HepG2 (cell line): Measurements from ENCODE around the gene EFNA2. TPM values are rescaled to one million over a fixed set of nuclear protein-coding genes. Genes with fewer than 3 reads are reported as not detected.

Source experiments
- DRAP1 ChIP-seq: IDR thresholded peaks from 2 replicates; pipeline ENCODE4 v1.6.1; 2016; ENCODE audit warnings: missing genetic modification reagents, missing compliant biosample characterization
- HDAC1 ChIP-seq: sonication (generic); formaldehyde crosslinking; IDR thresholded peaks from 2 replicates; pipeline ENCODE4 v1.5.1; 2020; ENCODE audit warnings: mild to moderate bottlenecking, missing genetic modification reagents
- HMGXB4 ChIP-seq, 2 experiments: sonication (generic) in 1 of 2; formaldehyde crosslinking in 1 of 2; IDR thresholded peaks; 2 replicates each; pipeline versions ENCODE4 v1.4.0 to v1.6.1; 2018 to 2020; ENCODE audit warnings: missing genetic modification reagents in 2 of 2, borderline replicate concordance in 1 of 2, low read depth in 1 of 2, mild to moderate bottlenecking in 1 of 2, missing biosample characterization in 1 of 2
- MBNL3 ChIP-seq: fragments of 250-450 bp; sonication (Bioruptor Pico); conservative IDR thresholded peaks from 2 replicates; pipeline ENCODE4 v1.8.0; 2022; ENCODE audit warnings: mild to moderate bottlenecking, inconsistent platforms
- MTF1 ChIP-seq: sonication (generic); formaldehyde crosslinking; IDR thresholded peaks from 2 replicates; pipeline ENCODE4 v1.5.0; 2020; ENCODE audit warnings: missing genetic modification reagents
- PHF21A ChIP-seq: sonication (generic); formaldehyde crosslinking; IDR thresholded peaks from 2 replicates; pipeline ENCODE4 v1.5.0; 2020; ENCODE audit warnings: mild to moderate bottlenecking, missing genetic modification reagents
- RBM39 ChIP-seq: fragments of 200-400 bp; formaldehyde crosslinking; IDR thresholded peaks from one replicate; pipeline ENCODE4 v1.6.1; 2018; ENCODE audit warnings: antibody characterized with exemption, mild to moderate bottlenecking, low read depth, low read length; ENCODE audit not compliant: poor library complexity, severe bottlenecking
- SOX6 ChIP-seq, 2 experiments: fragments of 450-650 bp in 1 of 2; sonication (generic) in 1 of 2; formaldehyde crosslinking in 1 of 2; IDR thresholded peaks; 2 replicates each; pipeline versions ENCODE4 v1.4.0 to v1.6.1; 2017 to 2020; ENCODE audit warnings: antibody characterized with exemption in 1 of 2, mild to moderate bottlenecking in 1 of 2, missing genetic modification reagents in 1 of 2
- SRSF1 ChIP-seq: fragments of 200-400 bp; formaldehyde crosslinking; optimal IDR thresholded peaks from 2 replicates; pipeline ENCODE3; 2017; ENCODE audit warnings: mild to moderate bottlenecking, low read depth, low read length, moderate library complexity
- THRA ChIP-seq: sonication (generic); formaldehyde crosslinking; IDR thresholded peaks from 2 replicates; pipeline ENCODE4 v1.4.0; 2020; ENCODE audit warnings: missing genetic modification reagents, borderline replicate concordance
- ZBTB20 ChIP-seq: sonication (generic); formaldehyde crosslinking; IDR thresholded peaks from 2 replicates; pipeline ENCODE4 v1.8.1; 2023; ENCODE audit warnings: missing genetic modification reagents, low read depth, mild to moderate bottlenecking, borderline replicate concordance
- ZFP91 ChIP-seq: sonication (generic); formaldehyde crosslinking; IDR thresholded peaks from 2 replicates; pipeline ENCODE4 v1.9.0; 2022; ENCODE audit warnings: missing genetic modification reagents, mild to moderate bottlenecking, borderline replicate concordance
- ZMYM4 ChIP-seq: sonication (generic); formaldehyde crosslinking; IDR thresholded peaks from 2 replicates; pipeline ENCODE4 v1.8.1; 2023; ENCODE audit warnings: mild to moderate bottlenecking, missing genetic modification reagents
- ZNF350 ChIP-seq: sonication (generic); formaldehyde crosslinking; IDR thresholded peaks from 2 replicates; pipeline ENCODE4 v1.4.0; 2020; ENCODE audit warnings: mild to moderate bottlenecking, low read depth, missing genetic modification reagents, borderline replicate concordance
- ZNF570 ChIP-seq: sonication (generic); formaldehyde crosslinking; IDR thresholded peaks from 2 replicates; pipeline ENCODE4 v1.4.0; 2020; ENCODE audit warnings: mild to moderate bottlenecking, missing genetic modification reagents, borderline replicate concordance
- ZNF576 ChIP-seq: sonication (generic); formaldehyde crosslinking; IDR thresholded peaks from 2 replicates; pipeline ENCODE4 v1.4.0; 2020; ENCODE audit warnings: mild to moderate bottlenecking, missing genetic modification reagents
- ZNF615 ChIP-seq: sonication (generic); formaldehyde crosslinking; IDR thresholded peaks from 2 replicates; pipeline ENCODE4 v1.5.0; 2020; ENCODE audit warnings: mild to moderate bottlenecking, missing genetic modification reagents, borderline replicate concordance
- ZNF674 ChIP-seq: sonication (generic); formaldehyde crosslinking; IDR thresholded peaks from 2 replicates; pipeline ENCODE4 v1.5.0; 2020; ENCODE audit warnings: low read depth, mild to moderate bottlenecking, missing genetic modification reagents
- ZNF776 ChIP-seq: sonication (generic); formaldehyde crosslinking; IDR thresholded peaks from 2 replicates; pipeline ENCODE4 v1.4.0; 2020; ENCODE audit warnings: mild to moderate bottlenecking, missing genetic modification reagents
- ZNF800 ChIP-seq: sonication (generic); formaldehyde crosslinking; IDR thresholded peaks from 2 replicates; pipeline ENCODE4 v1.4.0; 2020; ENCODE audit warnings: missing genetic modification reagents
- polyA plus RNA-seq, 8 experiments: library from polyadenylated mRNA; depleted of rRNA in 3 of 8; stranded (reverse) in 7 of 8; unstranded in 1 of 8; fragments of >200 nt; fragmentation: Illumina TruSeq in 4 of 8; extraction: Trizol in 4 of 8; gene quantifications; 2 replicates each; pipeline versions ENCODE4 v1.2.1 to v1.2.3, GENCODE V29; 2011 to 2016; ENCODE audit warnings: low read depth in 4 of 8, missing spikeins in 1 of 8, mixed read lengths in 1 of 8; ENCODE audit not compliant: insufficient read depth in 1 of 8
- total RNA-seq, 5 experiments: library from RNA; depleted of rRNA; stranded (reverse); fragments of >200 nt; fragmentation: Illumina TruSeq; extraction: Trizol; gene quantifications; 2 replicates each; pipeline ENCODE4 v1.2.3, GENCODE V29; 2016; ENCODE audit warnings: low read depth in 1 of 5

EFNA2 gene
- total and polyA plus RNA-seq, 2 of the 13 experiments (the other 11 are each of a cell fraction or from before 2014, with no cell fraction given) = 6.0 to 9.9 TPM

GRCh38 chr19:1284979-1285736 lies 515 bp upstream of the EFNA2 start (continued):
- TF ChIP-seq ZNF615 (CRISPR knock-in tag) (no peak), MTF1 (no peak), RBM39 (no peak), ZNF776 (CRISPR knock-in tag) (0 out of 2 replicates have a peak, but pooled peaks have one; percentile 1), ZNF800 (CRISPR knock-in tag) (0 out of 2 replicates have a peak, but pooled peaks have one; percentile 35), SOX6 (IDR thresholded peaks at IDR 0.05) (no peak), SOX6 (CRISPR knock-in tag; IDR thresholded peaks at IDR 0.05) (no peak), ZMYM4 (0 out of 2 replicates have a peak, but pooled peaks have one; percentile 15), SRSF1 (peak; percentile 73), HDAC1 (CRISPR knock-in tag) (peak; percentile 40; the same call in 1 of the 2 replicates), HMGXB4 (CRISPR knock-in tag; IDR thresholded peaks at IDR 0.05; ENCODE audit: borderline replicate concordance in 1 of 2, low read depth in 1 of 2) (peak in 1 of 2 experiments; percentile 29; a peak in 1 of 4 replicates), ZNF350 (no peak), THRA (CRISPR knock-in tag) (peak; percentile 57; the same call in 1 of the 2 replicates), ZBTB20 (CRISPR knock-in tag) (no peak), MBNL3 (CRISPR knock-in tag) (no peak), PHF21A (peak; percentile 66; the same call in 1 of the 2 replicates), ZNF674 (CRISPR knock-in tag) (no peak), ZNF576 (CRISPR knock-in tag) (no peak), DRAP1 (CRISPR knock-in tag) (no peak), ZFP91 (CRISPR knock-in tag) (no peak), ZNF570 (CRISPR knock-in tag) (no peak)
